Prostate gland (tissue), 2 donors: ENCODE measurements around the gene PEX26.
"Not testable (repeated sequence)": the region's sequence is repeated elsewhere in the genome, so short reads cannot be mapped to it uniquely, and the experiment has no call there.

ENCODE experiments used
- POLR2A ChIP-seq: fragments of 450-650 bp; IDR thresholded peaks from one replicate; pipeline ENCODE4 v1.6.1; 2016; ENCODE audit warnings: antibody characterized with exemption, mild to moderate bottlenecking
- TF ChIP-seq, protein P1 (sequence below), 4 experiments: fragments of 200-600 bp in 2 of 4; fragments of 450-650 bp in 2 of 4; sonication (generic) in 2 of 4; IDR thresholded peaks; 1 replicate in 3 of 4; 2 replicates in 1 of 4; pipeline ENCODE4 v1.5.1; 2016 to 2019; ENCODE audit warnings: antibody characterized with exemption in 4 of 4, mild to moderate bottlenecking in 2 of 4, moderate library complexity in 2 of 4

DNA sequence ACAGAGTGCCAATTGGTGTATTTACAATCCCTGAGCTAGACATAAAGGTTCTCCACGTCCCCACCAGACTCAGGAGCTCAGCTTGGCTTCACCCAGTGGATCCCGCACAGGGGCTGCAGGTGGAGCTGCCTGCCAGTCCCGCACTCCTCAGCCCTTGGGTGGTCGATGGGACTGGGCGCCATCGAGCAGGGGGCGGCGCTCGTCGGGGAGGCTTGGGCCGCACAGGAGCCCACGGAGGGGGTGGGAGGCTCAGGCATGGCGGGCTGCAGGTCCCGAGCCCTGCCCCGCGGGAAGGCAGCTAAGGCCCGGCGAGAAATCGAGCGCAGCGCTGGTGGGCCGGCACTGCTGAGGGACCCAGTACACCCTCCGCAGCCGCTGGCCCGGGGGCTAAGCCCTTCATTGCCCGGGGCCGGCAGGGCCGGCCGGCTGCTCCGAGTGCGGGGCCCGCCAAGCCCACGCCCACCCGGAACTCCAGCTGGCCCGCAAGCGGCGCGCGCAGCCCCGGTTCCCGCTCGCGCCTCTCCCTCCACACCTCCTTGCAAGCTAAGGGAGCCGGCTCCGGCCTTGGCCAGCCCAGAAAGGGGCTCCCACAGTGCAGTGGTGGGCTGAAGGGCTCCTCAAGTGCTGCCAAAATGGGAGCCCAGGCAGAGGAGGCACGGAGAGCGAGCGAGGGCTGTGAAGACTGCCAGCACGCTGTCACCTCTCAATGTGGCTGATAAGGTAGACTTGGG lies 24.4 kb upstream of the PEX26 start:
- TF ChIP-seq, protein P1, sequence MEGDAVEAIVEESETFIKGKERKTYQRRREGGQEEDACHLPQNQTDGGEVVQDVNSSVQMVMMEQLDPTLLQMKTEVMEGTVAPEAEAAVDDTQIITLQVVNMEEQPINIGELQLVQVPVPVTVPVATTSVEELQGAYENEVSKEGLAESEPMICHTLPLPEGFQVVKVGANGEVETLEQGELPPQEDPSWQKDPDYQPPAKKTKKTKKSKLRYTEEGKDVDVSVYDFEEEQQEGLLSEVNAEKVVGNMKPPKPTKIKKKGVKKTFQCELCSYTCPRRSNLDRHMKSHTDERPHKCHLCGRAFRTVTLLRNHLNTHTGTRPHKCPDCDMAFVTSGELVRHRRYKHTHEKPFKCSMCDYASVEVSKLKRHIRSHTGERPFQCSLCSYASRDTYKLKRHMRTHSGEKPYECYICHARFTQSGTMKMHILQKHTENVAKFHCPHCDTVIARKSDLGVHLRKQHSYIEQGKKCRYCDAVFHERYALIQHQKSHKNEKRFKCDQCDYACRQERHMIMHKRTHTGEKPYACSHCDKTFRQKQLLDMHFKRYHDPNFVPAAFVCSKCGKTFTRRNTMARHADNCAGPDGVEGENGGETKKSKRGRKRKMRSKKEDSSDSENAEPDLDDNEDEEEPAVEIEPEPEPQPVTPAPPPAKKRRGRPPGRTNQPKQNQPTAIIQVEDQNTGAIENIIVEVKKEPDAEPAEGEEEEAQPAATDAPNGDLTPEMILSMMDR (IDR thresholded peaks at IDR 0.05): not testable (repeated sequence)
- not testable (repeated sequence) for TF ChIP-seq POLR2A
